Thoracic aorta (tissue), 2 donors: ENCODE results near the gene NPTXR. TPM values are rescaled to one million over a fixed set of nuclear protein-coding genes. Genes with fewer than 3 reads are reported as not detected.

Experiments
- ATAC-seq: fragments of 150-250 bp; one replicate; pipeline ENCODE4 v1.8.0; 2017; ENCODE audit warnings: low read depth; ENCODE audit not compliant: insufficient number of reproducible peaks, low FRiP score
- DNase-seq: peaks from one replicate; pipeline ENCODE4 v3.0.0-alpha.2; 2020; ENCODE audit warnings: low spot score
- H3K27ac ChIP-seq, 2 donors: fragments of 200-600 bp; sonication (generic); 1 replicate in 1 of 2; 2 replicates in 1 of 2; pipeline ENCODE4 v1.5.1; 2016; ENCODE audit warnings: mild to moderate bottlenecking in 2 of 2, moderate library complexity in 2 of 2
- H3K27me3 ChIP-seq: fragments of 200-600 bp; sonication (generic); replicated peaks from 2 replicates; pipeline ENCODE4 v1.6.0; 2016; ENCODE audit warnings: mild to moderate bottlenecking; ENCODE audit not compliant: insufficient read depth
- H3K36me3 ChIP-seq: fragments of 200-600 bp; sonication (generic); one replicate; pipeline ENCODE4 v1.5.1; 2016
- H3K4me1 ChIP-seq, 2 donors: fragments of 200-600 bp; sonication (generic); 1 replicate in 1 of 2; 2 replicates in 1 of 2; pipeline versions ENCODE4 v1.5.1 to v1.6.0; 2016; ENCODE audit warnings: low read depth in 2 of 2, mild to moderate bottlenecking in 1 of 2; ENCODE audit not compliant: control insufficient read depth in 1 of 2
- H3K4me3 ChIP-seq: fragments of 200-600 bp; sonication (generic); 2 replicates; pipeline ENCODE4 v1.5.1; 2016; ENCODE audit warnings: mild to moderate bottlenecking
- H3K9me3 ChIP-seq: fragments of 200-600 bp; sonication (generic); 2 replicates; pipeline ENCODE4 v1.5.1; 2016
- CTCF ChIP-seq: fragments of 200-600 bp; sonication (generic); IDR thresholded peaks from one replicate; pipeline ENCODE4 v1.5.1; 2019; ENCODE audit warnings: antibody characterized with exemption
- total RNA-seq, 2 donors: library from RNA; depleted of rRNA; stranded (reverse); fragments of >200 nt; gene quantifications; one replicate each; pipeline versions ENCODE4 v1.1.0 to v1.2.3, GENCODE V29; 2016

The NPTXR gene
- total RNA-seq, 2 donors from 2014 or later = 29.3 to 50.8 TPM

- peaks cover 27 to 45% of the 10 kb centered on the region in 2 donors for H3K4me1 ChIP-seq
- DNase-seq (no peak), ATAC-seq (peak; percentile 24)
- peaks cover 21% of the 10 kb centered on the region for H3K36me3 ChIP-seq
- peak overlapping the region; percentile 30 for H3K4me3 ChIP-seq
- H3K27ac ChIP-seq = peak overlapping the region; percentile 23 to 38
- H3K27me3 ChIP-seq = no peaks in the 10 kb centered on the region
- no peaks in the 10 kb centered on the region for H3K9me3 ChIP-seq
- no peak for TF ChIP-seq CTCF
Observed at GRCh38 chr22:38862375-38863329, 18.8 kb upstream of the NPTXR start.

DNA sequence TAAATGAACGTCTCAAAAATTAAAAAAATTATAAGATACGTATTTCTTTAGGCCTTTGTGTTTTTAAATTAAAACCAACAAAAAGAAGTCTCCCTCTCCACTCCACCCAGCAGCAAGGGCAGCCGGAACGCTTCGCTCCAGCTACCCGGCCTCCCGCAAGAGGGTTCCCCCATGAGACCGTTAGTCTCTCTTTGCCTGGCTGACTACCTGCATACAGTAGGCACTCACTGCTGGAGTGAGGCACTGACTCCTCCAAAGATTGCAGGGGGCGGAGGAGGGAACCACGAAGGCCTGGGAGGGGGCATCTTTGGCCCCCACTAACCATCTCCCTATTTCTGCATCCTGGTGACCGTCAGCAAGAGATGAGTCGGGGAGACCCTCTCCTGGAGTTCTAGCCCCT, 18.1 kb upstream of the NPTXR start:
- Histone ChIP-seq H3K9me3 (no peaks in the 10 kb centered on the region), H3K4me1 (peaks cover 27 to 45% of the 10 kb centered on the region in 2 donors), H3K27me3 (no peaks in the 10 kb centered on the region), H3K36me3 (peaks cover 16% of the 10 kb centered on the region), H3K4me3 (no peak overlapping the region), H3K27ac (no peak overlapping the region)
- no peak for DNase-seq
- ATAC-seq = no peak
- TF ChIP-seq CTCF = no peak

- Histone ChIP-seq H3K4me3 (no peak overlapping the region), H3K4me1 (peaks cover 27 to 45% of the 10 kb centered on the region in 2 donors), H3K27me3 (no peaks in the 10 kb centered on the region), H3K27ac (no peak overlapping the region), H3K9me3 (no peaks in the 10 kb centered on the region), H3K36me3 (peaks cover 11% of the 10 kb centered on the region)
- ATAC-seq = no peak
- DNase-seq = no peak
- peak; percentile 23 for TF ChIP-seq CTCF
Observed at GRCh38 chr22:38861170-38861876, 17.5 kb upstream of the NPTXR start.

GRCh38 chr22:38860283-38861169, 16.7 kb upstream of the NPTXR start:
- Histone ChIP-seq H3K27ac (no peak overlapping the region), H3K9me3 (no peaks in the 10 kb centered on the region), H3K36me3 (peaks cover 3% of the 10 kb centered on the region), H3K4me3 (no peak overlapping the region), H3K4me1 (peaks cover 26 to 37% of the 10 kb centered on the region in 2 donors), H3K27me3 (no peaks in the 10 kb centered on the region)
- TF ChIP-seq CTCF = no peak
- DNase-seq (no peak), ATAC-seq (no peak)
